ENCODE measurements around the gene GLYATL1B.
"Not testable (repeated sequence)": the region's sequence is repeated elsewhere in the genome, so short reads cannot be mapped to it uniquely, and the experiment has no call there.

Gene GLYATL1B

DNA sequence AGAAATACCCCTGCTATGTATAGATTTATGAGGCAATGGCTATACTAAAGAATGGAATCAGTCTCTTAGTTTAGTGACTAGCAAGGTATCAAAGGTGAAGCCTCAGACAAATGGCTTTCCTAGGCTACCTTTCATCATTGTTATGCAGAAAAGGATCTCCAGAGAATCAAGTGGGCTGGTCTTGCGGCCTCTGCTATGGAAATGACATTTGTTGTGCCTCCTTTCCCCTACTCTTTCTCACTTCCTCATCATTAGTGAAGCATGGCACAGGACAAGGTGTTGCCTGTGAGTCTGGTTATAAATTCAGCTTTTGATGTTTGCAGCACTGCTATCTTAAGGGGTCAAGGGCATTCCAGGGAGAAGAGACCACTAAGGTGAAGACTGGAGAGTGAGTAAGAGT, 34.7 kb upstream of the GLYATL1B start:
- H3K27ac ChIP-seq (ENCODE audit: low read depth, low read length); H3K4me1 ChIP-seq (ENCODE audit: control insufficient read depth in 1 of 2, insufficient read depth in 2 of 2, low read length in 2 of 2); H4K12ac ChIP-seq (ENCODE audit: low read depth, low read length); H3K79me1 ChIP-seq (ENCODE audit: low read length); H4K8ac ChIP-seq (ENCODE audit: low read depth, low read length); H3K4me2 ChIP-seq (ENCODE audit: low read length); H3K27me3 ChIP-seq (ENCODE audit: insufficient read depth, low read length); H2BK120ac ChIP-seq (ENCODE audit: insufficient read depth, low read length, poor library complexity); H2BK12ac ChIP-seq (ENCODE audit: low read length); H3K4me3 ChIP-seq (ENCODE audit: low read depth, low read length); H3K79me2 ChIP-seq (ENCODE audit: control insufficient read depth, insufficient read depth, low read length, poor library complexity); H3K4ac ChIP-seq (ENCODE audit: low read depth, low read length); DNase-seq; H3K18ac ChIP-seq (ENCODE audit: low read length); H3K36me3 ChIP-seq (ENCODE audit: control insufficient read depth in 1 of 2, insufficient read depth in 2 of 2, low read length in 2 of 2); H3K14ac ChIP-seq (ENCODE audit: low read length); H4K91ac ChIP-seq (ENCODE audit: low read depth, low read length); H2BK5ac ChIP-seq (ENCODE audit: low read depth, low read length, poor library complexity); H2AFZ ChIP-seq (ENCODE audit: insufficient read depth, low read length, poor library complexity); H3K9ac ChIP-seq (ENCODE audit: low read length); H2AK5ac ChIP-seq (ENCODE audit: low read length); H3K23ac ChIP-seq (ENCODE audit: low read length); H3K9me3 ChIP-seq (ENCODE audit: insufficient read depth, low read depth, low read length): not testable (repeated sequence)
- no CpG with 5 or more reads among the region's 1 CpG for WGBS (ENCODE audit: extremely low coverage, insufficient coverage, insufficient read length)

DNA sequence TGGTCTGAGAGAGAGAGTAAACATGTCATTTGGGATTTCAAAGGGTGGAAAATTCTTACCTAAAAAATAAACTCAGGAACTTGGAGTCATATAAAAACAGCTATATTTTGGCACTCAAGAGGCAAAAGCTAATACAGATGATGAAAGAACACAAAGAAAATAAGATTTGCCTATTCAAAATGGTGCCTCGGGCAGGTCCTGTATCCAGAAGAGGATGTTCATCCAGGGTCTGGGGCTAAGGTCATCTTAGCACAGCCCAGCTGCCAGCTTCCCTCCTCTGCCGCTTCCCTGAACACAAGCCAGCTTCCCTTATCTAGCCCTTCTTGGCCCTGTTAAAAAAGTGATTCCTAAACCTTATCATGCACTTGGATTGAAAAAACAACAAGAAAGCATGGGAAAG, 33.8 kb upstream of the GLYATL1B start:
- H4K8ac ChIP-seq (ENCODE audit: low read depth, low read length); H2AFZ ChIP-seq (ENCODE audit: insufficient read depth, low read length, poor library complexity); H3K27ac ChIP-seq (ENCODE audit: low read depth, low read length); H3K79me1 ChIP-seq (ENCODE audit: low read length); H3K4me2 ChIP-seq (ENCODE audit: low read length); H3K18ac ChIP-seq (ENCODE audit: low read length); H3K4me1 ChIP-seq (ENCODE audit: control insufficient read depth in 1 of 2, insufficient read depth in 2 of 2, low read length in 2 of 2); H3K27me3 ChIP-seq (ENCODE audit: insufficient read depth, low read length); H2BK12ac ChIP-seq (ENCODE audit: low read length); H3K14ac ChIP-seq (ENCODE audit: low read length); H3K9me3 ChIP-seq (ENCODE audit: insufficient read depth, low read depth, low read length); H4K12ac ChIP-seq (ENCODE audit: low read depth, low read length); H3K79me2 ChIP-seq (ENCODE audit: control insufficient read depth, insufficient read depth, low read length, poor library complexity); H3K4me3 ChIP-seq (ENCODE audit: low read depth, low read length); H3K23ac ChIP-seq (ENCODE audit: low read length); H2BK120ac ChIP-seq (ENCODE audit: insufficient read depth, low read length, poor library complexity); H2AK5ac ChIP-seq (ENCODE audit: low read length); H4K91ac ChIP-seq (ENCODE audit: low read depth, low read length); DNase-seq; H2BK5ac ChIP-seq (ENCODE audit: low read depth, low read length, poor library complexity); H3K9ac ChIP-seq (ENCODE audit: low read length); H3K4ac ChIP-seq (ENCODE audit: low read depth, low read length); H3K36me3 ChIP-seq (ENCODE audit: control insufficient read depth in 1 of 2, insufficient read depth in 2 of 2, low read length in 2 of 2): not testable (repeated sequence)
- WGBS (ENCODE audit: extremely low coverage, insufficient coverage, insufficient read length): no CpG with 5 or more reads among the region's 2 CpGs

DNA sequence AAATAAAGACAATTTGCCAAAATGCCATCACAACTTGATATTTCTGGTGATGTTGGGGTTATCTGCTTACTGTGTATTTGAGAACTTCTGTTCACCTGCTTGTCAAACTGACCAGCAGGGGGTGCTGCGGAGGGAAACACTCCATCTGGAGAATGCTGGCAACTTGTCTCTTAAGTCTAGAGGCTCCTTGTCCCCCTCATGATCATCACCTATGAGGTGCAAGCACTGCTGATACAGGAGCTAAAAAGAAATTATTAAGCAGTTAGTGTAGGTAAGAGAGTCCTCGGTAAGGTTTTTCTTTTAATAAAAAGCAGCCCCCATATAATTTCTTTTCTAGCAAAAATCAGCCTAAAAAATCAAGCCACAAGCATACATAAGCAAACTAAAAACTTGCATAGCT, 32.7 kb upstream of the GLYATL1B start:
- no peak overlapping the region for H2BK5ac ChIP-seq (ENCODE audit: low read depth, low read length, poor library complexity)
- no peak overlapping the region for H4K8ac ChIP-seq (ENCODE audit: low read depth, low read length)
- no peaks in the 10 kb centered on the region for H3K4me1 ChIP-seq (ENCODE audit: control insufficient read depth in 1 of 2, insufficient read depth in 2 of 2, low read length in 2 of 2)
- DNase-seq: peak; percentile 52 to 74
- H3K27ac ChIP-seq (ENCODE audit: low read depth, low read length): no peak overlapping the region
- WGBS (ENCODE audit: extremely low coverage, insufficient coverage, insufficient read length): no CpG with 5 or more reads among the region's 2 CpGs
- no peaks in the 10 kb centered on the region for H3K79me2 ChIP-seq (ENCODE audit: control insufficient read depth, insufficient read depth, low read length, poor library complexity)
- H2AK5ac ChIP-seq (ENCODE audit: low read length): no peak overlapping the region
- no peaks in the 10 kb centered on the region for H3K36me3 ChIP-seq (ENCODE audit: control insufficient read depth in 1 of 2, insufficient read depth in 2 of 2, low read length in 2 of 2)
- no peaks in the 10 kb centered on the region for H3K79me1 ChIP-seq (ENCODE audit: low read length)
- H3K4me3 ChIP-seq (ENCODE audit: low read depth, low read length): no peak overlapping the region
- no peak overlapping the region for H4K91ac ChIP-seq (ENCODE audit: low read depth, low read length)
- H3K9ac ChIP-seq (ENCODE audit: low read length): no peak overlapping the region
- H2BK120ac ChIP-seq (ENCODE audit: insufficient read depth, low read length, poor library complexity): no peak overlapping the region
- no peaks in the 10 kb centered on the region for H3K27me3 ChIP-seq (ENCODE audit: insufficient read depth, low read length)
- no peak overlapping the region for H3K4me2 ChIP-seq (ENCODE audit: low read length)
- H2BK12ac ChIP-seq (ENCODE audit: low read length): no peak overlapping the region
- no peak overlapping the region for H3K4ac ChIP-seq (ENCODE audit: low read depth, low read length)
- no peak overlapping the region for H3K23ac ChIP-seq (ENCODE audit: low read length)
- H3K9me3 ChIP-seq (ENCODE audit: insufficient read depth, low read depth, low read length): no peaks in the 10 kb centered on the region
- H3K18ac ChIP-seq (ENCODE audit: low read length): no peak overlapping the region
- no peak overlapping the region for H4K12ac ChIP-seq (ENCODE audit: low read depth, low read length)
- H3K14ac ChIP-seq (ENCODE audit: low read length): no peak overlapping the region
- H2AFZ ChIP-seq (ENCODE audit: insufficient read depth, low read length, poor library complexity): no peak overlapping the region

DNA sequence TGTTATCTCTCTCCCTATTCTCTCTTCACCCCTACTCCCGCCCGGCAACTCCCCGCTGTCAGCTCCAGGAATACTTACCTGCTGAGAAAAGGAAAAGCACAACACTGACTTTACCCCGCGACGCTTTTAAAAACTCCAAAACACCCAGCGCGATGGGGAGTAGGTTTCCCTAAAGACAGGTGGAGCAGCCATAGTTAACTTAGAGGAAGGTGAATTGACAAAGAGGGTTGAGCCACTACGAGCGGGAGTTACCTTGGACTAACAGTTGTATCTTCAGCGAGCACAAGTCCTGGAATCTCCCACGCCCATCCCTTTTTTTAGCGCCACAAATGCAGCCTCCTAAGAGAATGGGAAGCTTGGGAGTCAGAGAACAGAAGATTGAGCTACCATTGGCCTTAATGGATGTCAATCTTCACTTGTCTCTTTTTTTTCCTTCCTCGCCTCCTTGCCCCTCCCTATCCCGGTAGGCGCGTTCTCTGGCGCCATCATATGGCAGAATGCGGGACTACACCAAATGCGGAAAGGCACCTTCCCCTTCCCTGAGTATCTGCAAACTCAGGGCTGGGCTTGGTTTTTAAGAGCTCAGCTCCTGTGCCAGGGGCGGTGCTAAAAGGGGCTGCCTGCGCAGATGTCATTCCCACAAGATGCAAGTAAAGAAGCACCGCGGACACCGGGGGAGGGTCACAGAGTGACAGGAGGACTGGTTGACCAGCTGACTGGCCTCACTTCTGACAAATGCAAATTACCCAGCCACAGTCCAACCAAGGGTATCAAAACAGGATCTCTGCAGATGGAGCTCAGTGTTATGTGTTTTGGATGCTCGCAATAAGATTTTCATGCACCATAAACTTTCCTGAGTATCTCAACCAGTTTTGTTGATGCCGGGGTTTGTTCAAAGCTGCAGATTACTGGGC, 27.7 kb upstream of the GLYATL1B start:
- not testable (repeated sequence) for H3K14ac ChIP-seq (ENCODE audit: low read length); H3K4me3 ChIP-seq (ENCODE audit: low read depth, low read length); H4K12ac ChIP-seq (ENCODE audit: low read depth, low read length); H3K18ac ChIP-seq (ENCODE audit: low read length); H2BK120ac ChIP-seq (ENCODE audit: insufficient read depth, low read length, poor library complexity); H3K36me3 ChIP-seq (ENCODE audit: control insufficient read depth in 1 of 2, insufficient read depth in 2 of 2, low read length in 2 of 2); H3K27ac ChIP-seq (ENCODE audit: low read depth, low read length); H3K23ac ChIP-seq (ENCODE audit: low read length); H2BK12ac ChIP-seq (ENCODE audit: low read length); H3K27me3 ChIP-seq (ENCODE audit: insufficient read depth, low read length); H3K4me1 ChIP-seq (ENCODE audit: control insufficient read depth in 1 of 2, insufficient read depth in 2 of 2, low read length in 2 of 2); H2AK5ac ChIP-seq (ENCODE audit: low read length); H4K91ac ChIP-seq (ENCODE audit: low read depth, low read length); H3K79me2 ChIP-seq (ENCODE audit: control insufficient read depth, insufficient read depth, low read length, poor library complexity); H3K9me3 ChIP-seq (ENCODE audit: insufficient read depth, low read depth, low read length); H3K79me1 ChIP-seq (ENCODE audit: low read length); H2BK5ac ChIP-seq (ENCODE audit: low read depth, low read length, poor library complexity); H3K4ac ChIP-seq (ENCODE audit: low read depth, low read length); H3K9ac ChIP-seq (ENCODE audit: low read length)
- Histone ChIP-seq H4K8ac (ENCODE audit: low read depth, low read length) (peak overlapping the region; percentile 57), H2AFZ (ENCODE audit: insufficient read depth, low read length, poor library complexity) (peak overlapping the region; percentile 77), H3K4me2 (ENCODE audit: low read length) (peak overlapping the region; percentile 64)
- DNase-seq: peak; percentile 36 to 61
- WGBS (ENCODE audit: extremely low coverage, insufficient coverage, insufficient read length): no CpG with 5 or more reads among the region's 27 CpGs

All from trophoblast cell (in vitro differentiated cells and primary cell).